Stimulated activated naive CD4-positive, alpha-beta T cell treated with Interleukin-2 at 50 U/mL for 16 hours (primary cell): ENCODE measurements around the gene ERG.

Experiments
- DNase-seq: peaks from one replicate; lab custom pipeline; 2025; lab: John Stamatoyannopoulos, UW

ERG gene

DNA sequence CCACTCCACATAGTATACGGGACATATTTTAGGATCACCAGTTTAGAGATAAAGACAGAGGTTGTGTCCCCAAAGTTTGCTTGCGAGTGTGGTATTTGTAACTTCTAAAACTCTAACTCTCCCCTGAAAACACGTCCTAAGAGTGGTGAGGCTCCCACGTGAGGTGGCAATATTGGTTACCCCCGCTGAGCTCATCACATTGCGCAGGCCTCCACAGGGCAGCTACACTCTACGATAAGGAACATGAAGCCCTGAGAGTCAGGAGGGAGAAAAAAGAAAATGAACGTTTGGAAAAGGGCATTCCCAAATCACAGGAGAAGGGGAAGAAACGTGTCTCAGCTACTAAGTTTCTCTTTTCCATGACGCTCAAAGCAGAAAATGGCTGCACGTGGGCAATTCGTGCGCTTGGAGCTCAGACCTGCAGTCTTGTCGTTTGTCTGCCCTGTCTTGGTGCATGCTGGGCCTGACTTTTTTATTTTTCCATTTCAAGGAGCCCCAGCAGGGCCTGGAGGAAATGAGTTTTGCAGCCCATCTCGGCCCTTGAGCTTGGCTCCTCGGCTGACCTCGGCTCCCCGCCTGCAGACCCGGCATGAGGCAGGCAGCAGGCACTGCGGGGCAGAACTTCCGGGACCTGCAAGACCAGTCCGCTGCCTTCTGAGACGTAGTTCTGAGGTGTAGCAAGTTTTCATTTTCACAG, 25.7 kb downstream of the ERG start:
- DNase-seq: no peak

DNA sequence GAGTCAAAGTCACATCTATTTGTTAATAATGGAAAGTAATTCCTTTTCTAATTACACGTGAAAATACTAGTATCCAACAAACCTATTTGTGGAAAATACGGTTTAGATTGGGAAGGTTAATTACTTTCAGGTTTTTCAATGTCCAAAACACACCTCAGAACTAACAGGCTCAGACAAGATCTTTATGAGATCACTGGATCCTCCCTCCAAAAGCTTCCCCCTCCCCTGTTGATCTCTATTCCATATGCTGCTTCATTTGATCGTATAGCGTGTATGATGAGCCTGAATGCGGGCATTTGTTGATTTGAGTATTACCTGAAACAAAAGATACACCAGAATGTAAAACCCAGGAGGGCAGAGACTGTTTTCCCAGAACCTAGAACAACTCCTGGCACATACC, 26.5 kb downstream of the ERG start:
- DNase-seq: no peak

DNA sequence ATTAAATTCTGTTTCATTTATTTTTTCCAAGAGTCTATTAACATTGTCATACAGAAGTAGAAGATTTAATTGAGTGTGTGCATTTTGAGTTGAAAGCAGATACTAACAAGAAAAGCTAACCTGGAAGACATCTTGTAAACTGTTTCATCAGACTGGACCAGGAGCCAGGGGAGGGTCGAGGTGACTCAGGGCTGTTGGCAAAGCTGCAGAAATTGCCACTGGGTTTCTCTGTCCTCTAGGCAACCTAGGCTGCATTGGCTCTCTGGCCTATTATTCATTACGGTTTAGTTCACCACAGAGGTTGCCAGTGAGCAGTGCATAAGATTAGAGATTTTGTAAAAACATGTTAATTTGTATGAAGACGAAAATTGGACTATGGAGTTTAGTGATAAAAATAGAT, 27.5 kb downstream of the ERG start:
- no peak for DNase-seq

DNA sequence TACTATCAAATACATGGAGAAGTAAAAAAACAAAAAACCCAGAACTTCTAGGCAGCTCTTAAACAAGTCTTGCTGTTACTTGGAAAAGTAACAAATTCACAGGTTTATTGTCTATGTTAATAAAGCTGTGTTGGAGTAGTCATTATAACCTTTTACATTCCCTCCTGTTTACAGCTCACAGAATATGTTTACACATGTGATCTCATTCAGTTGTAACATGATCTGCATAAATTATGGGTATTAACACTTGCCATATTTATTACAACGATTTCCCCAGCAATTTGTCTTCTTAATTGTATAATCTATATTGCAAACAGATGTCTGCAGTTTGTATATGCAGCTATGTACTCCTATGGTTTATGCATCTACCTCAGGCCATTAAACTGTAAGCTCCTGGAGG, 28.6 kb downstream of the ERG start:
- no peak for DNase-seq

DNA sequence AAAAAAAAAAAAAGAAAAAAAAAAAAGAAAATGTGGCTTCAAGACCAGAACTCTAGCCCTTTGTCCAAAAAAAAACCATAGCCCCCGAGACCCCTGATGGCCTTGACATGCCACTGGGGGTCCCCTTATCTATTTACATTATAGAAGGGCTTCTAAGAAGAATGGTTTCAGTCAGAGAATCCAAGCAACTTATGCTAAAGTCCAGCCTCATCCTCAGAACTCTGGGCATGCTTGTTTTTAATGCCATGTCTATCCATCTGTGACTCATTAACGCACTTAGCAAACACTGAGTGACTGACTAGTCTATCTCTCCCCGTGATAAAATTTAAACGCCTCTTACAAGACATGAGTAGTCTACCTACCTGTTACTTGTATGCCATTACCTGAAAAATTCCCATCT, 29.3 kb downstream of the ERG start:
- DNase-seq: no peak

DNA sequence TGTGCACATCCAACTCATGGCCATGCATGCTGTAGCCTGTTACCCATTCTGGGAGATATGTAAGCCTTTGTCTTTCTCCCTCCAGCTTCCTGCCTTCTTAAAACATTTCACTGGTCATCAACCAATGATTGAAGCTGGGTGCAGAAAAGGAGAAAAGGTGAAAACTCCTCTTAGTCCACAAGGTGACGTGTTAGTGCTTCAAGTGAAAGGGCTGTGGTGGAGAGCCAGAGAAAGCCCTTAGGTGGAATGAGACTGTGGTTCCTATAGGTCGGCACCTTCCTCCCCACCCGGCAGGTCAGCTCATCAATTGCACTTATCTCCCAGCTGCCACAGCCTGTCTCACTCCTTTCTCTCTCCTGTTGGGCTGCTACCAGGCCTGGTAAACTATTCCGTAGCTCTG, 30.4 kb downstream of the ERG start:
- no peak for DNase-seq

DNA sequence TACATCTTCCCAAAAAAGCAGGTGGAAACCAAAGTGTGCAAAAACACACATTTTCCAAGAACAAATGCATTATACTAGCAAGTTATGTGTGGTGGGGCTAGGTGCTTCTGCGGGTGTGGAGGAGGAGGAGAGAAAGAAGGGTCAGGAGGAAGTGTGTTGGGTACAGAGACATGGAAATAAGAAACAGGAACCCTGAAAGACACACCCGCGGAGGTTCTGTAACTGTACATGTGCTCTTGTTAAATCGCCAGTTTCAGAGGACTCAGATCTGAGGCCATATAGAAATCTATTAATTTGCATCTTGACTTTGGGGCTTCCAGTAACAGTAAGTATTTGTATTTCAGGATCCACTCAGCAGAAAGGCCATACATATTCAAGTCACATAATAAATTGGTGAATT, 30.9 kb downstream of the ERG start:
- no peak for DNase-seq

DNA sequence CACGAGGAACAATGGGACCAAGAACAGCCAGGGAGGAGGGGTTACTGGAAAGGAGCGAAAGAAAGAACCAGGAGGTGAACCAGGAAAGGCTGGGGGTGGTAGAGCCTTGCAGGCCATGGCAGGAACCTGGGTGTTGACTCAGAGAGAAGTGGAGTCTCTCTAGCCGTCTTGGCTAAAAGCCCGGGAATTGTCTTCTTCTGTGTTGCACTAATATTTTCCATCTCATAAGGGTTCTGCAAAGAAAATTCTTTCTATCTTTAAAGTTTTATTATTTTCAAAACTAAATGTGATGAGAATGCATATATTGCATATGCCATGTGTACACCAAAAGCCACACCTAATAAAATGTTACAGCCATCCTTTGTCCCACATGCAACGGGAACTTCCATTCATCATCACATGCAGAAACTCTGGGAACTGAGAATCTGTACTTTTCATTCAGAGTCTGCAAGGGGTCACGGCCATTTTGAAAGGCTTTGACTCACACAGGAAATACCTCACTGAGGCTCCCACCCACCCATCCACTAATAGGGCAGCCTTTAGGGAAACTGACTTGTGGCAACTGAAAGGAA, 38.0 kb downstream of the ERG start:
- no peak for DNase-seq

DNA sequence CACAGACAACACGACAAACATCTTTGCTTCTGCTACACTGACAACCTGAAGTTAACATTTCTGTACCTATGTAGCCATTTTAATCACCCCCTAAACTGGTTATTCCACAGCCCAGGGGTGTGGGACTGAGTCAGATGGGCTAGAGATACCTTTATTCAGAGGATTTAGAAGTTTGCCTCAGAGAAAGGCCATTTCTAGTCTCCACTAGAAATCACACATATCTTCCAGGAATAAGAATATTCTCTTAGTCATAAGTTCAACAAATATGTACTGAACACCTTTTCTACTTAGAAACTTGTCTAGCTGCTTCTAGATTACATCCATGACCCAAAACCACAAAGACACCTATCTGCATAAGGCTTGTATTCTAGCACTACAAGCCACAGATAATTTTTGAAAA, 38.8 kb downstream of the ERG start:
- DNase-seq: no peak

DNA sequence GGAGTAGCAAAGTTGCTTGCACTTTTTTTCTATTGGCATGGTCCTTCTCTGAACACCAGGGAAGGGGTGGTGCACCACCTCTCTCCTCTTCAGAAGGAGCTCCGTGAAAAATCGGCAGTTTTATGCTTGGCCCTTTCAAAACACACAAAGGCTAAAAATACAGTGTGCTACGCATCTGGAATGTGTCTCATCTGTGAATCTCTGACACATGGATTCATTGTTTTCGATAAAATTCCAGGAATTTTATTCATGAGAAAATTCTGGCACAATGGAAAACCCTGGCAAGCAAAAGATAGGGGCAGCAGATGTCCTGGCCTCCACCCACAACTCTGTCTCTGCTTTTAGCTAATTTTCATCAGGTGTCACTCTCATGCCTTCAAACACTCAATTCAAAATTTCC, 42.9 kb downstream of the ERG start:
- DNase-seq: no peak

DNA sequence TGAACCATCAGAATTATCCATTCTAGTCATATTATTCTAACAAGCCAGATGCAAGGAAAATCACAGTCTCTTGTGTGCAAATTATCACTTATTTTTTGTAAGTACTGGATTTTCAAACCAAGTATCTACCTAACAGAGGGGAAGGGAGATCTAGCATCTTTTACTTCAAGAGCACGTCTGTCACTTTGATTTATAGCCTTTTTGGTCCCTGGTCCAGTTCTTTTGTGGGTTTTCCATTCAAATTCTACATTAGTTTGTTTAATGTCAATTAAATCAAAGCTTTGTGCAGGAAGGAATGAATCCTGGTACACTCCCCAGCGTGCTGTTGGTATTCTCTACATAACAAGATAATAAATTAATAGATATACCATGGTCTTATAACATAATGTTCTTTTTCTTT, 43.6 kb downstream of the ERG start:
- DNase-seq: no peak

DNA sequence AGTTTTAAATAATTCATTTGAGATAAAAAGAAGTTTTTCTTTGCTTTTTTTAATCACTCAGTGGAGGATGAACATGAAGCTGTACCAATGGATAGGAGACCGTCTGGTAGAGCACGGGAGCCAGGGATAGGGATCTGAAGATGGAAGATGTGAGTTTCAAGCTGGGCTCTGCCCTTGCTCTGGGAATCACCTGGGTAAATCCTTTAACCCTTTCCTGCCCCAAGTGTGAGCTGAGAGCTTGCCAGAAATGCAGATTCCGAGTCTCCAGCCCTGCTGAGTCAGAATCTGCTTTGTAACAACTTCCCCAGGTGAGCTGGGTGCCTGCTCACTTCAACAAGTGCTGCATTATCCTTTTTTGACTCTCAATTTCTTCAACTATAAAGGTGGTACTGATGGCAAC, 44.1 kb downstream of the ERG start:
- DNase-seq: no peak

DNA sequence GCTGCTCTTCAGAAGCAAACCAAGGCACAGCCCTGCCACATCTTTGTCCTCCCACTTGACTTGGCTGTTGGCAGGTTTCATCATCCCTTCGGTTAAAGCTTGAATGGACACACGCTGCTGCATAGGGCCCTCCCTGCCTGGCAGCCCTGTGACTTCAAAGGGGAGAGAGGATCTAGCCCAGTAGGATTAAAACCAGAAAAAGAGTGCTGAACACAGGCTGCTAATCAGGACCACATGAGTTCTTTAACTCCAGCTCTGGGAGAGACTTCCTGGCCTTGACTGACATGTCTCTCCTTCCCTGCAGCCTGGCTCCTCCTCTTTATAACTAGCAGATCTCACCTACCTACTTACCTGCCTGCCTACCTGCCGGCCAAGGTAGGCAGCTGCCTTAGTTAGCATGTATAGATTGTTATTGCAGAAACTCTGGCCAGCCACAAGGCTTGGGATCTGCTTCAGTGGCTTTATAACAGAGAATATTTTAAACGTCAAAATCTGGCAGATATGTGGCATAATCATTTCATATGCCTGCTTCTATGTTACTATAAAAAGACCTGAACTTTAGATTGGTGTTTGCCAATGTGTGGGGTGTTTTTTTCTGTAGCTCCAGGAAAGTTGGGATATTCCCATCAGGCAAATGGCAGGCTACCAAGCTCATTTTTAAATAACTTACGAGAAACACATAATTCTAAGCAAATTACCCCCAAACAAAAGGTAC, 49.4 kb downstream of the ERG start:
- no peak for DNase-seq

DNA sequence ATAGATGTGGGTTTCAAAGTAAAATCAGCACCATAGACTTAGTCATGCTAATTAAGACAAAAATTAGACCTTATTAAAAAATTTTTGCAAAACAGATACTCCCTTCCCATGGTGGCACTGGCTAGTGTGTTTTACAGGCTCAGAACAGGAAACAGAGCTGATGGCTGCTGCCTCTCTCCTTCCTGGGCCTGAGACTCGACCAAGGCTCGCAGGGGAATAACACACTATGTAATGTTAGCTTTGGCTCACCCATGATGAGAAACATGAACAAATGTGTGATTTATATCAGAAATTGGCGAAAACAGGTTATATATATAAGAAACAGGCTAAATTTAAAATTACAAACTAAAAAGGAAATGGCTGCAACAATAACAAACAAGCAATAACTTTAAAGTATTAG, 50.7 kb downstream of the ERG start:
- DNase-seq: no peak

DNA sequence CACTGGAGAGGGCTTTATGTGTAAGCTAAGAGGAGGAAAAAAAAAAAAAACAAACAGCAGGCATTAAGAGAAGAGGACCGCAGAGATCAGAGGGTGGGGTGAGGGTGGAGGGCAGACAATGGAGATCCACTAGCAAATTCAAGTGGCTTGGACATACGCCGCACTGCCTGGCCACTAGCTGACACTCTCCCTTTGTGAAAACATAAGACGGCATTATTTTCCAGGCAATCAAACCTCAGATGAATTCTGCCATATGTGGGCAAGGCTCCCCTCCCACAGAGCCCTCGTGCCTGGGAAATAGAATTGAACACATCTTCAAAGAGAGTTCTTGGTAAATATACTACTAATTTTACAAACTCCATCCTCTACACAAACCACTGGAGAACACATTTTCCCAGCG, 53.6 kb downstream of the ERG start:
- DNase-seq: no peak

DNA sequence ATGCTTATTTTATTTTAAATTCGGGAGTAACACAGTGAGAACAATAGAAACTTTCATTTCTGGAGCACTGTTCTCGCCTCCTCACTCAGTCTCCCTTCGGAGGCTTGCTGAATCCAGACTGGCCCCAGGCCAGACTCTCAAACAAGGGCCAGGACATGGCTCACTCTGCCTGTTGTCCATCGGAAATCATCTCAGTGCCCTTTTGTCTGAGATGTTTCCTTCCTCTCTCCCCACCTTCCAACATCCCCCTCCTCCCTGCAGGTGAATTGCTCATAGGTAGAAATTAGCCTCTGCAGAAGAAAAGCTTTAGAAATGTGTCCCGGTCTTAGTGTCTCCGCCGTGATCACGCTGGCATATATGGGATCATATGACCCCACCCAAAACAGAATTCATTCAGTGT, 55.2 kb downstream of the ERG start:
- no peak for DNase-seq

DNA sequence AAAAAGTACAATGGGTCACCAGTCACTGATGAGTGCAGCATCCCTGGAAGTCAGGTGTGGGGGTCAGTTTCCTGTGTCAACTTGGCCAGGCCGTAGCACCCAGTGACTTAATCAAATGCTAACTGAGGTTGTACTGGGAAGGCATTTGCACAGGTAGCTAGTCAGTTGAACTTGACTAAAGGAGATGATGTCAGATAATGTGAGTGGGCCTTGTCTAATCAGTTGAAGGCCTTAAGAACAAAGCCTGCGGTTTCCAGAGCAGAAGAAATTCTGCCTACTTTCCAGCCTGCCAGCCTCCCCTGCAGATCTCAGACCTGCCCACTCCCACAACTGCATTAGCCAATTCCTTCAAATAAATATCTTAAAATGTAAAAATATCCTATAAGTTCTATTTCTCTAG, 57.1 kb downstream of the ERG start:
- DNase-seq: no peak

DNA sequence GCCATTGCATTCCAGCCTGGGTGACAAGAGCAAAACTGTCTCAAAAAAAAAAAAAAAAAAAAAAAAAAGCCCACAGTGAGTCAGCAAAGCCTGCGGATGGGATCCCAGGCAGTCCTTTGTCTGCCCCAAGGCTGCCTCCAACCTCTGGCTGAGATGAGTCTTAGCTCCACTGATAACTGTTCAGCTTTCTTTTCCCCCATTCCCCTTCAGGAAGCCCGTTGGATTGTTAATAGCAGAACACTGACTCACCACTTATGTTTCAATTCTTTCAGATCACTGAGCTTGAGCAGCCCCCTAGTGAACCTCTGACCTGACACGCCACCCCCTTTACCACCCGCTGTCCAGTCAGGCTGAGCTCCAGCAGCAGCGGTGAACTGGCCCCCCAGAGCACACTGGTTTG, 57.5 kb downstream of the ERG start:
- no peak for DNase-seq

DNA sequence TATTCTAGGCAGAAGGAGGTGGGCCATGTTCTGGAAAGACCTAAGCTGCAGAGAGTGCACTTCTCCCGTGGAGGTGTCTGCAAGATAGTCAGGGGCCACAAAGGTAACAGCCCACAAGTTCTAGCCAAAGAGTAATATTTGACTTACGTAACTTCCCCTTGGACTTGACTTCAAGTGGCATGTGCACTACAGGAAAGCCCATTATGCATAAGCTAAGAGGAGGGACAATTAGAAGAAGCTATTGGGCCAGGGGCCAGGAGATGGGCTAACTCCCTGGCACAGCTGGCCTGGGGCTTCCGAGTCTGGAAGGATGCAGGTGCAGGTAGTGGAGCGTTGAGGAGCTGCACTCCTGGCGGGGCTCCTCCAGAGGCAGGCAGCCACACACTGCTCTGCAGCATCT, 58.3 kb downstream of the ERG start:
- no peak for DNase-seq

DNA sequence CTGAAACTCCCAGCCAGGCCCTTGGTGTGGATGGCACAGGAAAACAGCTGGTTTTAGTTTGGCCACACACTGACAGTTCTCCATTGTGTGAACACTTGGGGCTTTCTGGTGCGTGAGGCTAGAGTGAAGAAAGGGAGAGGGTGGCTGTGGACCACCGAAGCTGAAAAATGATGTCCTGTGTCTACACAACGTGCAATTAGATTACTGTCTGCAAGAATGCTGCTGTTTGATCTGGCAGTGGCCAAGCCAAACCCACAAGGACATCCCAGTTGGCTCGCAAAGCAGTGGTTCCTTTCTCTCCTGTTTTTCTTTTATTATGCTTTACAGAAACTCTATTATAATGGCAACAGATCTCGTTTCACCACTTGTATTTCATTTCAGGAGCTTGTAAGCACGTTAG, 58.9 kb downstream of the ERG start:
- DNase-seq: no peak

DNA sequence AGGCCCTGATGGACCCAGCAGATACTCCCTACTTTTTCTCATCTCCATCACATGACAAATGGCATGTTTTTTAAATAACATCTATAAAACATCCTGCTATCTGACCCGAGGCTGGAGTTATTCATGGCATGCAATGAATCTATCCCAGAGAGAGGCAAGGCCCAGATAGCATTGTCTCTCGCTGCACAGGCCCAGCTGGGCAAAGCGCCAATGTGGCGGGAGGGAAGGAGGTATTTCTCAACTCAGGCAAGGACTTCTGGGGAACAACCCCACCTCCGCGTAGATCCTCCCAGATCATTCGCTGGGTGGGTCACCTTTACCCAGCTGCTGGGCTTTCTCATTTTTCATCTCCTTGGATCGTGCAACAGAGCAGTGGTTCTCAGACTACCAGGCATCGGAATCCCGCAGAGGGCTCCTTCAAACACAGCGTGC, 59.8 kb downstream of the ERG start:
- no peak for DNase-seq

DNA sequence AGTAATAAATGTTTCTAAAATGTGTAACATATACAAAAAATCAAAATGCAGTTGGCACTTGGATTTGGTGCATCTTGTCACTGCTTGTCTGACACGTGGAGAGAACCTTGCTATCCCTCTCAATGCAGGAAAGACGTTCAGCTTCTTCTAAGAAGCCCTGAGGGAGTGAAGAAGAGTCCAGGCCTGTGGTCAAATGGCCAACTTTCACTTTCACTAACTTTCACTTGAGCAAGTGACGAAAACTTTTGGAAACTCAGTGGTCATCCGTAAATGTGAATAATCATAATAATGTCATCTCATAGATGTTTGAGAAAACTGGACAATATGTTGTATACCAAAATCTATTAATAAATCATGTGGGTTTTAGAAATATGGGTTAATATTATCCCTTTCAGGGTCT, 61.9 kb downstream of the ERG start:
- DNase-seq: no peak

DNA sequence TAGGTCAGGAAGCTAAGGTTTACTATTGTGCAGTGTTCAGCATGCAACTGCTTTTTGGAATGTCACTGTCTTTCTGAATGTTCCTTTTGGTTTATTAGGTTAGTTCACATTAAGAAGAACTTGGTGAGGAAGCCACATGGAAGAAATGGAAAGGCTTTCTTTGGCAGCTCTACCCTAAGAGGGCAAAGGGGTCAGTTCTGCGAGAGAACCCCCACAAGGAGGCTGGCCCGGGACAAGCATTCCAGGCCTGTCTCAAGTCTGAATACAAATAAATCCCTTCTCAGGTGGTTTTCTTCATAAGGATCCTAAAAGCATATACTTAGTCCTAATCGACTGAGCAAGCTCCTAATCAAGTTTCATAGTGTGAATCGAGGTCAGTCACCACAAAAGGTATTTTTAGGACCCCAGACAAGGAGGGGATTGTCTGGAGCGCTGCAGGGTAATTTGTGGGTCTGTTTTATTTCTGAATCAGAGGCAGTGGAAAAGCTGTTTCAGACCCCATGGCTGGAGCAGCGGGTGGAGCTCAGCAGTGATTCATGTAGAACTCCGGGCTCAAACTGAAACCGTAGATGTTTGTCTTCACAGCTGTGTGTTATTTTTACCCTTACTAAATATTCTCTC, 63.3 kb downstream of the ERG start:
- DNase-seq: no peak
